Gastrocnemius medialis (tissue), 4 donors: ENCODE results near the gene ADGRE1.

Experiments used
- POLR2A ChIP-seq, 2 donors: fragments of 450-650 bp; IDR thresholded peaks; one replicate each; pipeline ENCODE4 v1.6.1; 2017; ENCODE audit warnings: antibody characterized with exemption in 2 of 2, mild to moderate bottlenecking in 2 of 2, moderate library complexity in 2 of 2
- TF ChIP-seq, protein P1 (sequence below), 5 experiments: fragments of 450-650 bp in 3 of 5; fragments of 200-600 bp in 2 of 5; sonication (generic) in 2 of 5; IDR thresholded peaks in 4 of 5; conservative IDR thresholded peaks in 1 of 5; 1 replicate in 4 of 5; 2 replicates in 1 of 5; pipeline ENCODE4 v1.5.1; 2016 to 2019; ENCODE audit warnings: antibody characterized with exemption in 5 of 5, mild to moderate bottlenecking in 3 of 5, moderate library complexity in 3 of 5

GRCh38 chr19:6916952-6917351 is 29.6 kb downstream of the ADGRE1 start:
- TF ChIP-seq POLR2A (IDR thresholded peaks at IDR 0.05): no peak
- TF ChIP-seq, protein P1, sequence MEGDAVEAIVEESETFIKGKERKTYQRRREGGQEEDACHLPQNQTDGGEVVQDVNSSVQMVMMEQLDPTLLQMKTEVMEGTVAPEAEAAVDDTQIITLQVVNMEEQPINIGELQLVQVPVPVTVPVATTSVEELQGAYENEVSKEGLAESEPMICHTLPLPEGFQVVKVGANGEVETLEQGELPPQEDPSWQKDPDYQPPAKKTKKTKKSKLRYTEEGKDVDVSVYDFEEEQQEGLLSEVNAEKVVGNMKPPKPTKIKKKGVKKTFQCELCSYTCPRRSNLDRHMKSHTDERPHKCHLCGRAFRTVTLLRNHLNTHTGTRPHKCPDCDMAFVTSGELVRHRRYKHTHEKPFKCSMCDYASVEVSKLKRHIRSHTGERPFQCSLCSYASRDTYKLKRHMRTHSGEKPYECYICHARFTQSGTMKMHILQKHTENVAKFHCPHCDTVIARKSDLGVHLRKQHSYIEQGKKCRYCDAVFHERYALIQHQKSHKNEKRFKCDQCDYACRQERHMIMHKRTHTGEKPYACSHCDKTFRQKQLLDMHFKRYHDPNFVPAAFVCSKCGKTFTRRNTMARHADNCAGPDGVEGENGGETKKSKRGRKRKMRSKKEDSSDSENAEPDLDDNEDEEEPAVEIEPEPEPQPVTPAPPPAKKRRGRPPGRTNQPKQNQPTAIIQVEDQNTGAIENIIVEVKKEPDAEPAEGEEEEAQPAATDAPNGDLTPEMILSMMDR (IDR thresholded peaks at IDR 0.05 in 4 of 5, conservative IDR thresholded peaks at IDR 0.05 in 1 of 5): no peak
